Activated CD4-positive, alpha-beta T cell treated with anti-CD3 and anti-CD28 coated beads for 24 hours (primary cell): ENCODE data around the gene RBM15.

Experiments
- DNase-seq, 2 donors: peaks; one replicate each; pipeline ENCODE4 v3.0.0-alpha.2; 2020; ENCODE audit warnings: low read depth in 2 of 2

Gene RBM15

DNA sequence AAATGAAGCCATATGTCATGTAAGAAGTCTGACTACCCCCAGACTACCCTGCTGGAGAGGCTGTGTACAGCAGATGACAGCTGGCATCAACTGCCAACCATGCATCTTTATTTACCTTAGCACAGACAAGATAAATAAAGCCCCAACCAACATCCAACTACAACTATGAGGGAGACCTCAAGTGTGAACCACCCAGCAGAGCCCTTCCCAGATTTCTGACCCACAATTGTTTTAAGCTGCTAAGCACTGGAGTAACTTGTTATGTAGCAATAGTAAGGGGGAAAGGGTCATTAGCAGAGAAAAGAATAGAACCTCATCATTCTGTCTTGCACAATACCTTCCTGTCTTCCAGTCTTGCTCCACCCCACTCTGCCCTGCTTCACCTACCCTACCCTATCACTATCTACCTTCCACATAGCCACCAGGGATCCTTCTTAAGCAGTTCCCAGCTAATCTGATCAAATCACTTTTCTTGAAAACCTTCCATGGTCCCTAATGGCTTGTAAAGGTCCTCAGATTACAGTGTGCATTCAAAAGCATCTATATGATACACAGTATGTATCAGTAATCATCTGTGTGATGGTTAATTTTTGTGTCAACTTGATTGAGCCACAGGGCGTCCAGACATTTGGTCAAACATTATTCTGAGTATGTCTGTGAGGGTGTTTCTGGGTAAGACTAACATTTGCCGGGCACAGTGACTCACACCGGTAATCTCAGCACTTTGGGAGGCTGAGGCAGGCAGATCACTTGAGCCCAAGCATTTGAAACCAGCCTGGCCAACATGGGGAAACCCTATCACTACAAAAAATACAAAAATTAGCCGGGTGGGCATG lies 19.6 kb upstream of the RBM15 start:
- no peak for DNase-seq

DNA sequence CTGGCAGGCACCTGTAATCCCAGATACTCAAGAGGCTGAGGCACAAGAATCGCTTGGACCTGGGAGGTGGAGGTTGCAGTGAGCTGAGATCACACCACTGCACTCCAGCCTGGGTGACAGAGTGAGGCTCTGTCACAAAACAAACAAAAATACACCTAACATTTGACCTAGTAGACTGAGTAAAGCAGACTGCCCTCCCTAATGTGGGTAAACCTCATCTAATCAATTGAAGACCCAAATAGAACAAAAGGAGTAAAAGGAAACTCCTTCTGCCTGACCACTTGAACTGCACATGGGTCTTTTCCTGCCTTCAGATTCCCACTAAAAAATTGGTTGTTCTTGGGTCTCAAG lies 19.0 kb upstream of the RBM15 start:
- no peak for DNase-seq

DNA sequence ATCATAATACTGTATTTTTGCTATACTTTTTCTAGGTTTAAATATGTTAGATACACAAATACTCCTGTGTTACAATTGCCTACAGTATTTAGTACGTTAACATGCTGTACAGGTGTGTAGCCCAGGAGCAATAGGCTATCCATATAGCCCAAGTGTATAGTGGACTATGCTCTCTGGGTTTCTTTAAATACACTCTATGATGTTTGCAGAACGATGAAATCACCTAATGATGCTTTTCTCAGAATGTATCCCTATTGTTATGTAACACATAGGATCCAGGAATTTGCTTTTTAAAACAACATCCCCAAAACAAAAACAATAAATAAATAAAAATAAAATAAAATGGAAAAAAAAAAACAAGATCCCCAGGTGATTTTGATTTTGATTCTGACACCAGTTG lies 18.1 kb upstream of the RBM15 start:
- no peak for DNase-seq

DNA sequence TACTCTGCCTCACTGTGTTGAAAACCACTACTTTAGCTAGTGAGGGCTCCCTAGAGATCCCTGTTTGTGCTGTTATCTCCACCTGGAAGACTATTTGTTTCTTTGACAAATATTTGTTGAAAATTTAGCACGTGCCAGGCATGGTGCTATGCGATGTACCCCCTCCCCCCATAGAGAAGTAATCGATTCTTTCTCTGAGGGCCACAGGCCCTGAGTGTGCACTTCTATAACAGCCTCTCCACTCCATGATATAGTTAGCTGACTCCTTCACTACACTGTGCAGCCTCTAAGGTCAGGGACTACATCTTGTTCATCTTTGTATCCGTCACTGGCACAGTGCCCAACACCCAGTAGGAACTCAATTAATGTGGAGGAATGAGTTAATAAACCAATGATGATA lies 17.3 kb upstream of the RBM15 start:
- DNase-seq, result no peak

- DNase-seq, result no peak
These were observed 14.5 kb upstream of the RBM15 start for GRCh38 chr1:110324667-110325066.

DNA sequence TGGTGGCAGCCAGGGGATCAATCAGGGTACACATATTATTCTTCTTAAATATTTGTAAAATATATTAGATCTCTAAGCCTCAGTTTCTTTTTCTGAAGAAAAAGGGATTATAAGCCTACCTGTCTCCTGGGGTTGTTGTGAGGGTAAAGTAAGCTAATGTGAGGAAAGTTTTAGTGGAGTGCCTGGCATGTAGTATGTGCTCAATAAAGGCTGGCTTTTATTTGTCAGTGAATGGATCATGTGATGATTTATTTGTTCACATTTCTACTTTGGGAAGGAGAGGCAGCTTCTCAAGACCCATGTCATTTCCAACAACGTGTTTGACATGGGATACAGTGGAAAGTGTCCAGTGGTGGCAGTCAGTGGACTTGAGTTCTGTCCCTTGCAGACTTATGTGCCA lies 12.4 kb upstream of the RBM15 start:
- no peak for DNase-seq

GRCh38 chr1:110328274-110328673 lies 10.9 kb upstream of the RBM15 start:
- no peak for DNase-seq

DNA sequence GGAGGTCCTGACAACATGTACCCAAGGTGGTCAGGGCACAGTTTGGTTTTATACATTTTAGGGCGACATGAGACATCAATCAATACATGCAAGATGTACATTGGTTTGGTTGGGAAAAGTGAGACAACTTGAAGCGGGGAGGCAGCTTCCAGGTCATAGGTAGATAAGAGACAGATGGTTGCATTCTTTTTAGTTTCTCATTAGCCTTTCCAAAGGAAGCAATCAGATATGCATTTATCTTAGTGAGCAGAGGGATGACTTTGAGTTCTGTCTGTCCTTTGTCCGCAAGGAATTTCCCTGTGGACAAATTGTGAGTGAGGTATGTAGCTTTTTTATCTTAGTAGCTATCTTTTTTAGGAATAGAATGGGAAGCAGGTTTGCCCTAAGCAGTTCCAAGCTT lies 10.5 kb upstream of the RBM15 start:
- no peak for DNase-seq

DNA sequence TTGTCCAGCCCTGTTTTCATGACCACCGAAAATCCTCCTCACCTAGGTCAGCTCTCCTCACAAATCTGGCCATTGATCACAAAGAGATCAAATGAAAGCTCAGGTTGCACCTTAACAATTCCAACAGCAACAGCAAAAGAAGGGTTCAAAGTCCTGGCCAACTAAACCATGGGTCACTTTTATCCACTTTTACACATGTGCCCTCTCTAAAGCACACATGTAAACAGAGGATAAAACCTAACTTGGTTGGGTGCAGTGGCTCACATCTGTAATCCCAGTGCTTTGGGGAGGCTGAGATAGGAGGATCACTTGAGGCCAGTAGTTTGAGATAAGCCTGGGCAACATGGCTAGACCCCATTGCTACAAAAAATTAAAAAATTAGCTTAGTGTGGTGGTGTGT lies 3.9 kb upstream of the RBM15 start:
- no peak for DNase-seq

GRCh38 chr1:110336300-110337039 lies 2.7 kb upstream of the RBM15 start:
- no peak for DNase-seq

DNA sequence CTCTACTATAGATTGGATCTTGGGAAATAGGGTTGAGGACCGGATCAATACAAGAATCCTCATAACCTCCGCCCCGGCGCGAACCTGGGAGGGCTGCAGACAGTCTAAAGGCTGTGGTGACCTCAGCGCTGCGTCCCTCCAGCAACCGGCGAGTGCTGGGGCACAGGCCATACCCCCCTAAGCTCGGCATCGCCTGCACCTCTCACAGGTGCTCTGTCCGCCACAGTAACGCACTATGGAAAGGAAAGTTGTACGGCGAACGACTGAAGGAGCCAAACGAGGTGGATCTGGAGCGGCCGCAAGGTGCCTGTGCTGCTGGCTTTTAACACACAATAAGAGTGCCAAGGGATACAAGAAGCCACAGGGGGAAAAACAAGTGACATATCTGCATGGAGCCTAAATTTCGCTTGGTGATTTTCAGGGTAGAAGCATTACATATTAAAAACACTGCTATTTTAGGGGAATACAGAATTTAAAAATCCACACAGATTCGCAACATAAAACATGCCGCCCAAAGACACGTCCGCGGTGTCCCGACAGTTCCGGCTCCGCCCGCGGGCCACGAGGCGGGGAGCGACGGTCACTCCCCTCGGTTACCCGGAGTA lies 1.4 kb upstream of the RBM15 start:
- peak; percentile 17 to 30 for DNase-seq

GRCh38 chr1:110338309-110338885 lies 780 bp upstream of the RBM15 start:
- peak; percentile 79 to 88 for DNase-seq

- DNase-seq, result peak; percentile 22 to 25
These were observed 430 bp downstream of the RBM15 start for GRCh38 chr1:110339407-110340206.

DNA sequence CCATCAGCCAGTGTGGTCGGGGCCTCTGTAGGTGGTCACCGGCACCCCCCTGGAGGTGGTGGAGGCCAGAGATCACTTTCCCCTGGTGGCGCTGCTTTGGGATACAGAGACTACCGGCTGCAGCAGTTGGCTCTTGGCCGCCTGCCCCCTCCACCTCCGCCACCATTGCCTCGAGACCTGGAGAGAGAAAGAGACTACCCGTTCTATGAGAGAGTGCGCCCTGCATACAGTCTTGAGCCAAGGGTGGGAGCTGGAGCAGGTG lies 961 bp downstream of the RBM15 start:
- no peak for DNase-seq

GRCh38 chr1:110341146-110341871 lies 2.1 kb downstream of the RBM15 start:
- no peak for DNase-seq

GRCh38 chr1:110341872-110342331 lies 2.7 kb downstream of the RBM15 start:
- DNase-seq, result no peak

DNA sequence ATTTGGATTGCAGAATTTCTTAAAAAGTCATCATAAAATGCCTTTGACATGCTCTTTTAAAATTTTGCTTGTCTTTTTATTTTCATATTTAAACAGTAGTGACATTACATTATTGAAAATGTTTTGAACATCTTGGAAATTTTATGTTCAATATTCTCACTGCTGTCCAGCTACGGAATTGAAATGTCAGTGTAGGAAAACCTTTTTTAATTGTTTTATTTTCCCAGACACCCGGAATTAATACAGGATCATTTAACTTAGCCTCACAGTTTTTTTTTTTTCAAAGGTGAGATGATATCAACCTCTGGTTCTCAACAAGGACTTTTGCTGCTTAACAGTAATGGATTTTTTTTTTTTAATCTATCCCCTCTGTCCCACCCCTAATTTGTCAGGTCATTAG lies 4.1 kb downstream of the RBM15 start:
- DNase-seq, result no peak

DNA sequence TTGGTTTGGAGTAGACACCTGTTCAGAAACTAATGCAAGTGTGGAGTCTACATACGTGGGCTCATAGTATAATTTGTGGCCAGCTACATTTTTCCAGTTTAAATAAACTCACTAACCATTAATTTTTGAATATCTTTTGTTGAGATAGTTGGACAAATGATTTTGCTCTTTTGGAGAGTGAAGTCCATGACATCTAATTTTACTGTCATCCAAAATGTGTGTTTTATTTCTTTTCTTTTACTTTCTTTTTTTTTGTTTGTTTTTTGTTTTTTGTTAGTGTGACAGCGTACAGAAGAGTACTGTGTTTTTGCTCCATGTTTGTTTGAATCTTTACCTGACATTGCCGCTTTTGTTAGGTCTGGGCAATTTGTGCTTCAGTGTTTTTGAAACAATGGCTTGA lies 5.0 kb downstream of the RBM15 start:
- no peak for DNase-seq

DNA sequence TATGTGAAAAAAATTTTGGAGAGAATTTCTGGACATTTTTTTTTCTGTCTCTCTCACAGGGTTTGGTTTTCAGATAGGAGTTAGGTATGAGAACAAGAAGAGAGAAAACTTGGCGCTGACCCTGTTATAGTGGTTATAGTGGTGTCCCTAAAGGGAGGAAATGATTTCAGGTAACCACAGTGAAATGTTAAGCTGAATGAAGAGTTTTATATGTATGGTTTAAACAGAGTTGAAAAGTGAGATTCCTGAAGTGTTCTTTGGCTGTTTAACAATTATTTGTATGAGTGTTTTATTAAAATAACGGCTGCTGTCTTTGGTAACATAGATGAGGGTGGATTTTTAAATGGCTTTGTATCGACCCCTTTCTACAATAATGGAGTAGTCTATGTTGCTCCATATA lies 6.3 kb downstream of the RBM15 start:
- DNase-seq, result no peak

GRCh38 chr1:110346690-110347089 lies 7.5 kb downstream of the RBM15 start:
- no peak for DNase-seq

DNA sequence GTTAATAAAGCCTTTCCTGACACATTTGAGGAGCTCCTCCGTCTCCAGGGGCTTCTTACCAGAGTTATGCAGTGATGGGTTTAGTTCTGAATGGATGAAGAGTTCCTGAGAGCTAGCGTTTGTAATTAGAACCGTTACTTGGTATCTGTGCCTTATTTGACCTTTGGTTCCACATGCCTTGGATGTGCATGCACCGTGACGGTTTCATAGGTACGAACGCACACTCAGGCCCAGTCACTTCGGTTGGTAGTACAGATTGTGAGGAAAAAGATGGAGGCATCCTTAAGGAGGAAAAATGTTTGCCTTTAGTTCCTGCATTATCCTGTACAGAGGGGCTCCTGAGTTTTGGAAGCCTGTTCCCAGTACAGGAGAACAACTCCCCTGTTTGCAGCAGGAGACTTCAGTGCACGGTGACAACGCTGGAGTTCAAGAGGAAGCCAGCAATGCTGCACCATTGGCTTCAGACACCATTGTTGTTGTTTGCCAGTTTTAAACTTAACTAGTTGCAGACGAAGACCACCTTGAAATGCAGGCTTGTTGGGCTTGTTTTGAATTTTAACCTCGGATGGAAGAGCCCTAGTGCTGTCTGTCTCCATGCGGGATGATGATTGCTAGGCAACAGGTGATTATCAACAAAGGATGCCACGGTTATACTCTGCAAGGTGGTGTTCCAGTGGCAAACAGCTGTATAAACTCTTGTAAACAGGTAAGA lies 8.2 kb downstream of the RBM15 start:
- DNase-seq, result no peak
